ENCODE results near the gene ATP2A3.

Gene ATP2A3

DNA sequence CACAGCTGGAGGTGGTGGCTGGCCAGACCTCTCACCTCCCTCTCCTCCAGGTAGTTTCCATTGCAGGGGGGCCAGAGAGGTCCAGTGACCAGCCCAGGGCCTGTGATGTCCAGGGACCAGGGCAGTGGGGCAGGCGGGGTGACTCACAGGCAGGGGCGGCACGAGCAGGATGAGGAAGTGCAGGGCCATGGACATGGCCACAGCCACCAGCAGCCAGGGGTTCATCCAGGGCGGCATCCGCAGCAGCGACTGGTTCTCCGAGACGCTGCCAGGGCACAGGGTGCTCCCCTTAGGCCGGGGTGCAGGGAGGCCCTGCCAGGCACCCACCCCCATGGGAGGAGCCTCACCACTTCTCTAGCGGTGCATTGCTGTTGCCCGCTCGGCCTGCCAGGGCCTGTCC, 35.1 kb downstream of the ATP2A3 start:
- Histone ChIP-seq H3K4me3 (replicated peaks; ENCODE audit: insufficient read depth, low read length) (no peak overlapping the region), H3K27ac (replicated peaks) (no peak overlapping the region), H3K27me3 (ENCODE audit: insufficient read depth, poor library complexity, severe bottlenecking) (no peaks in the 10 kb centered on the region)
- no peak for DNase-seq (ENCODE audit: low read depth in 1 of 2, low spot score in 1 of 2)
- TF ChIP-seq, protein P1, sequence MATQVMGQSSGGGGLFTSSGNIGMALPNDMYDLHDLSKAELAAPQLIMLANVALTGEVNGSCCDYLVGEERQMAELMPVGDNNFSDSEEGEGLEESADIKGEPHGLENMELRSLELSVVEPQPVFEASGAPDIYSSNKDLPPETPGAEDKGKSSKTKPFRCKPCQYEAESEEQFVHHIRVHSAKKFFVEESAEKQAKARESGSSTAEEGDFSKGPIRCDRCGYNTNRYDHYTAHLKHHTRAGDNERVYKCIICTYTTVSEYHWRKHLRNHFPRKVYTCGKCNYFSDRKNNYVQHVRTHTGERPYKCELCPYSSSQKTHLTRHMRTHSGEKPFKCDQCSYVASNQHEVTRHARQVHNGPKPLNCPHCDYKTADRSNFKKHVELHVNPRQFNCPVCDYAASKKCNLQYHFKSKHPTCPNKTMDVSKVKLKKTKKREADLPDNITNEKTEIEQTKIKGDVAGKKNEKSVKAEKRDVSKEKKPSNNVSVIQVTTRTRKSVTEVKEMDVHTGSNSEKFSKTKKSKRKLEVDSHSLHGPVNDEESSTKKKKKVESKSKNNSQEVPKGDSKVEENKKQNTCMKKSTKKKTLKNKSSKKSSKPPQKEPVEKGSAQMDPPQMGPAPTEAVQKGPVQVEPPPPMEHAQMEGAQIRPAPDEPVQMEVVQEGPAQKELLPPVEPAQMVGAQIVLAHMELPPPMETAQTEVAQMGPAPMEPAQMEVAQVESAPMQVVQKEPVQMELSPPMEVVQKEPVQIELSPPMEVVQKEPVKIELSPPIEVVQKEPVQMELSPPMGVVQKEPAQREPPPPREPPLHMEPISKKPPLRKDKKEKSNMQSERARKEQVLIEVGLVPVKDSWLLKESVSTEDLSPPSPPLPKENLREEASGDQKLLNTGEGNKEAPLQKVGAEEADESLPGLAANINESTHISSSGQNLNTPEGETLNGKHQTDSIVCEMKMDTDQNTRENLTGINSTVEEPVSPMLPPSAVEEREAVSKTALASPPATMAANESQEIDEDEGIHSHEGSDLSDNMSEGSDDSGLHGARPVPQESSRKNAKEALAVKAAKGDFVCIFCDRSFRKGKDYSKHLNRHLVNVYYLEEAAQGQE (IDR thresholded peaks at IDR 0.05; ENCODE audit: insufficient replicate concordance, low read depth) = no peak
- TF ChIP-seq POLR2AphosphoS5 (IDR thresholded peaks at IDR 0.05; ENCODE audit: low read depth) = no peak

DNA sequence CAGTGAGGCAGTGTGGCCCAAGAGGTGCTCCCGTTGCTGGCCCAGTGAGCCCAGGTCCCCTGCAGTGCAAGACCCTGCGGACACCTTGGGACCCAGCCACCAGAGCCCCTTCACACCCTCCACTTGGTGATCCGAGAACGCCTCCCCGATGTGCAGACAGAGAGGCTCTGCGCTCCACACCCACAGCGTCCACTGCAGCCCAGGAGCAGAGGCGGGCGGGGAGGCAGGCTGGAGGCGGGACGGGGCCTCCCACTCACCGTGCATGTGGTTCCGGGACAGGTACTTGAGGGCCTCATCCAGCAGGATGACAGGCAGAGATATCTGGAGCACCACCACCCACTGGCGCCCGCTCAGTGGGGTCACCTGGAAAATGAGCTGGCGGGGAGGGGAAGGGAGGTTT, 35.8 kb downstream of the ATP2A3 start:
- TF ChIP-seq CTCF (IDR thresholded peaks at IDR 0.05; ENCODE audit: insufficient read depth, low read length) = no peak
- TF ChIP-seq, protein P1 (IDR thresholded peaks at IDR 0.05; ENCODE audit: insufficient replicate concordance, low read depth) = no peak
- TF ChIP-seq POLR2AphosphoS5 (IDR thresholded peaks at IDR 0.05; ENCODE audit: low read depth) = no peak
- no peak for TF ChIP-seq GABPA (IDR thresholded peaks at IDR 0.05; ENCODE audit: low read depth)
- no peak for TF ChIP-seq SPI1 (IDR thresholded peaks at IDR 0.05; ENCODE audit: borderline replicate concordance, low read depth)
- DNase-seq (ENCODE audit: low read depth in 1 of 2, low spot score in 1 of 2) = no peak
- no peak overlapping the region for H3K27ac ChIP-seq (replicated peaks)
- H3K27me3 ChIP-seq (ENCODE audit: insufficient read depth, poor library complexity, severe bottlenecking) = no peaks in the 10 kb centered on the region
- no peak overlapping the region for H3K4me3 ChIP-seq (replicated peaks; ENCODE audit: insufficient read depth, low read length)

DNA sequence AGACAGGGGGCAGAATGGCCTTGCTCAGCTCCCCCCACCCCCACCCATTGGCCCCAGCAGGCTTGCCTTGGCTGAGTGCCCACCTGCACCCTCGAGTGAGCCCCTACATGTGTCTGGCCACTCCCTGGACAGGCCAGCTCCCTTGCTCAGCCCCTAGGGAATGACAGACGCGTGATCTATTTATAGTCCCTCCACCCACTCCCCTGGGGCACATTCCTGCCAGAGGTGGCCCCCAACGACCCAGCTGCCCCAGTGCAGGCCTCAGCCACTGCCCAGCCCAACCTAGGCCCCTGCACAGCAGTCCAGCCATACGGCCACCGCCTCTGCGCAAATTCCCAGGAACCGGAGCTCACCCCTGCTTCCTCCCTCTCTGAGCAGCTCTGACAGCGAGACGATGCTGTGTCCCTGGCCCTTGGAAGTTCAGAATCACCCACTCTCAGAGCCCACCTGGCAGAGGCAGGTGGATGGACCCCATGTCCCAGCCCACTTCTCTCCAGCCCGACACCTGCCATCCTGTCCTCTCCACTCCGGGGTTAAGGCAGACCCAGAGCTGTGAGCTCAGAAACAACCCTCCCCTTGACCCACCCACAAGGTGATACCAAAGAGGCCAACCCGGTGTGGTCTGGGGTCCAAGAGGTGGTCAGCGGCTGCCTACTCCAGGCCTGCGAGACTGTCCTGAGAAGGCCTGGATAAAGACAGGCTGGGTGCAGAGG, 36.5 kb downstream of the ATP2A3 start:
- H3K27ac ChIP-seq (replicated peaks) = no peak overlapping the region
- TF ChIP-seq SPI1 (IDR thresholded peaks at IDR 0.05; ENCODE audit: borderline replicate concordance, low read depth) (no peak), GABPA (IDR thresholded peaks at IDR 0.05; ENCODE audit: low read depth) (no peak), CTCF (IDR thresholded peaks at IDR 0.05; ENCODE audit: insufficient read depth, low read length) (no peak), POLR2AphosphoS5 (IDR thresholded peaks at IDR 0.05; ENCODE audit: low read depth) (no peak)
- TF ChIP-seq, protein P1 (IDR thresholded peaks at IDR 0.05; ENCODE audit: insufficient replicate concordance, low read depth) = no peak
- no peak for DNase-seq (ENCODE audit: low read depth in 1 of 2, low spot score in 1 of 2)
- no peaks in the 10 kb centered on the region for H3K27me3 ChIP-seq (ENCODE audit: insufficient read depth, poor library complexity, severe bottlenecking)
- no peak overlapping the region for H3K4me3 ChIP-seq (replicated peaks; ENCODE audit: insufficient read depth, low read length)

Data from HL-60 (cell line).